Activated CD4-positive, alpha-beta T cell treated with anti-CD3 and anti-CD28 coated beads, Interleukin-2, amount 50 U/mL, for 4 hours (primary cell): ENCODE measurements around the gene PTPRG.

ENCODE experiments used
- DNase-seq, 2 experiments: peaks; one replicate each; pipeline ENCODE4 v3.0.0-alpha.2; 2020

PTPRG gene

GRCh38 chr3:62255758-62256157, 694.4 kb downstream of the PTPRG start:
- no peak for DNase-seq

- DNase-seq: no peak
Measured at GRCh38 chr3:62259924-62260323, 698.6 kb downstream of the PTPRG start.

GRCh38 chr3:62260655-62261054, 699.3 kb downstream of the PTPRG start:
- DNase-seq: no peak

GRCh38 chr3:62261121-62261520, 699.8 kb downstream of the PTPRG start:
- no peak for DNase-seq

- no peak for DNase-seq
Measured at GRCh38 chr3:62261736-62262135, 700.4 kb downstream of the PTPRG start.

GRCh38 chr3:62265528-62265927, 704.2 kb downstream of the PTPRG start:
- DNase-seq: no peak

- no peak for DNase-seq
Measured at GRCh38 chr3:62266668-62267283, 705.4 kb downstream of the PTPRG start.

- DNase-seq: no peak
Measured at GRCh38 chr3:62276658-62277180, 715.3 kb downstream of the PTPRG start.

GRCh38 chr3:62277450-62277849, 716.1 kb downstream of the PTPRG start:
- no peak for DNase-seq

GRCh38 chr3:62277986-62278385, 716.6 kb downstream of the PTPRG start:
- DNase-seq: no peak

GRCh38 chr3:62281726-62282125, 720.4 kb downstream of the PTPRG start:
- no peak for DNase-seq

GRCh38 chr3:62284442-62284841, 723.1 kb downstream of the PTPRG start:
- no peak for DNase-seq

GRCh38 chr3:62287392-62287927, 726.1 kb downstream of the PTPRG start:
- no peak for DNase-seq

GRCh38 chr3:62289922-62290321, 728.6 kb downstream of the PTPRG start:
- DNase-seq: no peak

- no peak for DNase-seq
Measured at GRCh38 chr3:62293051-62293780, 731.8 kb downstream of the PTPRG start.

- no peak for DNase-seq
Measured at GRCh38 chr3:62295571-62295970, 734.2 kb downstream of the PTPRG start.

- DNase-seq: no peak
Measured at GRCh38 chr3:62300617-62301016, 739.2 kb downstream of the PTPRG start.

GRCh38 chr3:62312201-62312600, 750.8 kb downstream of the PTPRG start:
- no peak for DNase-seq

- no peak for DNase-seq
Measured at GRCh38 chr3:62316525-62316924, 755.2 kb downstream of the PTPRG start.

GRCh38 chr3:62318365-62318751, 757.0 kb downstream of the PTPRG start:
- no peak for DNase-seq

GRCh38 chr3:62318752-62319569, 757.6 kb downstream of the PTPRG start:
- DNase-seq: peak; percentile 49 to 53

- no peak for DNase-seq
Measured at GRCh38 chr3:62319570-62320243, 758.3 kb downstream of the PTPRG start.

- no peak for DNase-seq
Measured at GRCh38 chr3:62323241-62323640, 761.9 kb downstream of the PTPRG start.
